Caco-2 (cell line): ENCODE measurements around the gene DIAPH2. TPM values are rescaled to one million over a fixed set of nuclear protein-coding genes. Genes with fewer than 3 reads are reported as not detected.

Experiments
- BruUV-seq: library from RNA; stranded (reverse); fragments of 400-500 nt; replicated peaks from 2 replicates; lab custom pipeline; 2021; lab: Mats Ljungman, UMichigan
- CTCF ChIA-PET: fragments of 300-600 bp; sonication (Branson Sonifier 250); formaldehyde crosslinking; loops from one replicate; lab custom pipeline; 2022; ENCODE audit warnings: antibody characterized with exemption; lab: Charles Lee
- POLR2A ChIA-PET: fragments of 300-600 bp; sonication (Branson Sonifier 250); formaldehyde crosslinking; loops from one replicate; lab custom pipeline; 2022; ENCODE audit warnings: antibody characterized with exemption; lab: Charles Lee
- DNase-seq, 2 experiments: peaks; one replicate each; pipeline versions ENCODE4 v3.0.0 to v3.0.0-alpha.2; 2020 to 2022
- H3K27me3 ChIP-seq: replicated peaks from 2 replicates; pipeline ENCODE4 v1.6.0; 2011; ENCODE audit warnings: low read length; ENCODE audit not compliant: control insufficient read depth, insufficient read depth
- H3K36me3 ChIP-seq: 2 replicates; pipeline ENCODE4 v1.5.1; 2011; ENCODE audit warnings: low read length; ENCODE audit not compliant: control insufficient read depth, insufficient read depth
- H3K4me1 ChIP-seq: fragments of 250-450 bp; sonication (Bioruptor Pico); 2 replicates; pipeline ENCODE4 v1.5.1; 2020; ENCODE audit warnings: mild to moderate bottlenecking
- H3K4me3 ChIP-seq: 2 replicates; pipeline ENCODE4 v1.5.1; 2011; ENCODE audit warnings: low read depth, mild to moderate bottlenecking, control low read depth, low read length
- H3K9me3 ChIP-seq: fragments of 250-450 bp; sonication (Bioruptor Pico); 2 replicates; pipeline ENCODE4 v1.5.1; 2020; ENCODE audit warnings: mild to moderate bottlenecking, moderate library complexity
- H3K27ac Mint-ChIP-seq: one replicate; pipeline ENCODE4 v1.8.0; 2022; ENCODE audit warnings: mixed read lengths; ENCODE audit not compliant: unreplicated experiment
- H3K27me3 Mint-ChIP-seq: one replicate; pipeline ENCODE4 v1.8.0; 2022; ENCODE audit warnings: mixed read lengths; ENCODE audit not compliant: insufficient read depth, unreplicated experiment
- H3K36me3 Mint-ChIP-seq: one replicate; pipeline ENCODE4 v1.8.0; 2022; ENCODE audit warnings: mild to moderate bottlenecking, mixed read lengths; ENCODE audit not compliant: insufficient read depth, unreplicated experiment
- H3K4me1 Mint-ChIP-seq: one replicate; pipeline ENCODE4 v1.8.0; 2022; ENCODE audit warnings: low read depth, mixed read lengths; ENCODE audit not compliant: unreplicated experiment
- H3K4me3 Mint-ChIP-seq: one replicate; pipeline ENCODE4 v1.8.0; 2022; ENCODE audit warnings: mild to moderate bottlenecking, moderate library complexity, mixed read lengths; ENCODE audit not compliant: unreplicated experiment
- H3K9me3 Mint-ChIP-seq: one replicate; pipeline ENCODE4 v1.8.0; 2022; ENCODE audit warnings: mixed read lengths; ENCODE audit not compliant: unreplicated experiment
- CTCF ChIP-seq, 2 experiments: fragments of 200-600 bp in 1 of 2; IDR thresholded peaks; 1 replicate in 1 of 2; 2 replicates in 1 of 2; pipeline versions ENCODE4 v1.5.1 to v1.8.0; 2011 to 2022; ENCODE audit warnings: antibody characterized with exemption in 1 of 2, control low read depth in 1 of 2, inconsistent platforms in 1 of 2, low read depth in 1 of 2, low read length in 1 of 2, mild to moderate bottlenecking in 1 of 2, moderate library complexity in 1 of 2; ENCODE audit not compliant: insufficient read depth in 1 of 2, severe bottlenecking in 1 of 2, unreplicated experiment in 1 of 2
- intact Hi-C: fragments of 100-400 bp; cut with micrococcal nuclease; formaldehyde crosslinking; loops from one replicate; pipeline ENCODE4 v1.10.0; 2022; ENCODE audit not compliant: unreplicated experiment
- total RNA-seq: library from RNA; stranded (reverse); gene quantifications from 2 replicates; pipeline ENCODE4 v1.2.3, GENCODE V29; 2022

DIAPH2 gene
- total RNA-seq, 1 experiment from 2014 or later = 16.1 TPM

- Mint-ChIP-seq H3K27me3 (no peaks in the 10 kb centered on the region), H3K27ac (no peak overlapping the region), H3K36me3 (no peaks in the 10 kb centered on the region), H3K4me1 (no peaks in the 10 kb centered on the region), H3K4me3 (no peak overlapping the region), H3K9me3 (no peaks in the 10 kb centered on the region)
- CTCF ChIA-PET = no interaction called here
- no peak for DNase-seq
- H3K27me3 ChIP-seq = no peaks in the 10 kb centered on the region
- H3K4me3 ChIP-seq = no peak overlapping the region
- H3K4me1 ChIP-seq = no peaks in the 10 kb centered on the region
- intact Hi-C loops = no loop called here
- TF ChIP-seq CTCF (IDR thresholded peaks at IDR 0.05; ENCODE audit: insufficient read depth in 1 of 2, low read depth in 1 of 2, low read length in 1 of 2, severe bottlenecking in 1 of 2, unreplicated experiment in 1 of 2) = no peak
- H3K36me3 ChIP-seq = no peaks in the 10 kb centered on the region
- no TSS peak for BruUV-seq
- no peaks in the 10 kb centered on the region for H3K9me3 ChIP-seq
- POLR2A ChIA-PET = no interaction called here
Measured at GRCh38 chrX:97066381-97066780, 381.7 kb downstream of the DIAPH2 start.

GRCh38 chrX:97070346-97070745 lies 385.7 kb downstream of the DIAPH2 start:
- H3K27me3 Mint-ChIP-seq = no peaks in the 10 kb centered on the region

GRCh38 chrX:97074400-97074799 lies 389.8 kb downstream of the DIAPH2 start:
- H3K4me1 ChIP-seq = no peaks in the 10 kb centered on the region
- Mint-ChIP-seq H3K27me3 (no peaks in the 10 kb centered on the region), H3K9me3 (no peaks in the 10 kb centered on the region), H3K4me3 (no peak overlapping the region), H3K4me1 (no peaks in the 10 kb centered on the region), H3K36me3 (no peaks in the 10 kb centered on the region), H3K27ac (no peak overlapping the region)
- no peak for DNase-seq
- no TSS peak for BruUV-seq
- intact Hi-C loops = no loop called here
- ChIA-PET POLR2A (no interaction called here), CTCF (no interaction called here)
- no peak overlapping the region for H3K4me3 ChIP-seq
- no peaks in the 10 kb centered on the region for H3K9me3 ChIP-seq
- TF ChIP-seq CTCF (IDR thresholded peaks at IDR 0.05; ENCODE audit: insufficient read depth in 1 of 2, low read depth in 1 of 2, low read length in 1 of 2, severe bottlenecking in 1 of 2, unreplicated experiment in 1 of 2) = no peak
- H3K27me3 ChIP-seq = no peaks in the 10 kb centered on the region
- no peaks in the 10 kb centered on the region for H3K36me3 ChIP-seq

More at GRCh38 chrX:97070346-97070745, 385.7 kb downstream of the DIAPH2 start:
- Mint-ChIP-seq H3K4me1 (no peaks in the 10 kb centered on the region), H3K27ac (no peak overlapping the region), H3K4me3 (no peak overlapping the region), H3K9me3 (no peaks in the 10 kb centered on the region), H3K36me3 (no peaks in the 10 kb centered on the region)
- Histone ChIP-seq H3K36me3 (no peaks in the 10 kb centered on the region), H3K9me3 (no peaks in the 10 kb centered on the region), H3K4me3 (no peak overlapping the region), H3K27me3 (no peaks in the 10 kb centered on the region), H3K4me1 (no peaks in the 10 kb centered on the region)
- no peak for DNase-seq
- intact Hi-C loops = no loop called here
- POLR2A ChIA-PET = no interaction called here
- CTCF ChIA-PET = no interaction called here
- no TSS peak for BruUV-seq
- TF ChIP-seq CTCF (IDR thresholded peaks at IDR 0.05; ENCODE audit: insufficient read depth in 1 of 2, low read depth in 1 of 2, low read length in 1 of 2, severe bottlenecking in 1 of 2, unreplicated experiment in 1 of 2) = no peak
